ENCODE measurements around the gene PSMD3. TPM values are rescaled to one million over a fixed set of nuclear protein-coding genes. Genes with fewer than 3 reads are reported as not detected.

PSMD3 gene
- total RNA-seq, 2 experiments from 2014 or later = 90.3 to 92.2 TPM

- Mint-ChIP-seq H3K27ac (peak overlapping the region; percentile 7), H3K4me3 (no peak overlapping the region), H3K27me3 (no peaks in the 10 kb centered on the region), H3K9me3 (no peaks in the 10 kb centered on the region), H3K36me3 (ENCODE audit: low read depth) (peaks cover 44% of the 10 kb centered on the region), H3K4me1 (peaks cover 17% of the 10 kb centered on the region)
- ChIA-PET POLR2A (interaction anchor here (0.9 to 1.4 kb wide), 2 partner anchors 8 to 102 kb away, joined by 3 read pairs; no protein-coding TSS in a partner anchor), CTCF (interaction anchor here (1.2 kb wide), 1 partner anchor 92 kb away, joined by 3 read pairs; no protein-coding TSS in a partner anchor)
- DNase-seq = no peak
These were observed 40.9 kb downstream of the PSMD3 start for GRCh38 chr17:40021451-40021971.

- ChIA-PET CTCF (no interaction called here), POLR2A (interaction anchor here (0.9 kb wide), 1 partner anchor 9 kb away, joined by 3 read pairs; no protein-coding TSS in a partner anchor)
- Mint-ChIP-seq H3K4me3 (no peak overlapping the region), H3K27me3 (no peaks in the 10 kb centered on the region), H3K9me3 (no peaks in the 10 kb centered on the region), H3K27ac (no peak overlapping the region), H3K4me1 (peaks cover 25% of the 10 kb centered on the region), H3K36me3 (ENCODE audit: low read depth) (peaks cover 51% of the 10 kb centered on the region)
- no peak for DNase-seq
These were observed 41.9 kb downstream of the PSMD3 start for GRCh38 chr17:40022497-40022896.

- CTCF ChIA-PET = interaction anchor here (5.2 kb wide), 1 partner anchor 8 kb away, joined by 88 read pairs; the partner anchor contains the start of gene CSF3
- POLR2A ChIA-PET = no interaction called here
- Mint-ChIP-seq H3K9me3 (no peaks in the 10 kb centered on the region), H3K27me3 (no peaks in the 10 kb centered on the region), H3K4me1 (peaks cover 25% of the 10 kb centered on the region), H3K36me3 (ENCODE audit: low read depth) (peaks cover 53% of the 10 kb centered on the region), H3K27ac (no peak overlapping the region), H3K4me3 (no peak overlapping the region)
- DNase-seq = no peak
These were observed 42.4 kb downstream of the PSMD3 start for GRCh38 chr17:40022961-40023541.

- no peaks in the 10 kb centered on the region for H3K27me3 Mint-ChIP-seq
- H3K9me3 Mint-ChIP-seq = no peaks in the 10 kb centered on the region
- DNase-seq = no peak
- H3K4me1 Mint-ChIP-seq = peaks cover 25% of the 10 kb centered on the region
- no peak overlapping the region for H3K4me3 Mint-ChIP-seq
- ChIA-PET CTCF (interaction anchor here (5.2 kb wide), 1 partner anchor 9 kb away, joined by 88 read pairs; the partner anchor contains the start of gene CSF3), POLR2A (no interaction called here)
- no peak overlapping the region for H3K27ac Mint-ChIP-seq
- peaks cover 57% of the 10 kb centered on the region for H3K36me3 Mint-ChIP-seq (ENCODE audit: low read depth)
These were observed 43.1 kb downstream of the PSMD3 start for GRCh38 chr17:40023590-40024292.

- CTCF ChIA-PET = interaction anchor here (0.9 to 5.2 kb wide), 6 partner anchors 10 to 143 kb away, joined by 4 to 88 read pairs (median 17); partner anchors contain the start of genes CSF3 and MED24
- no peak for DNase-seq
- H3K9me3 Mint-ChIP-seq = no peaks in the 10 kb centered on the region
- H3K4me3 Mint-ChIP-seq = no peak overlapping the region
- POLR2A ChIA-PET = interaction anchor here (1.5 kb wide), 1 partner anchor 29 kb away, joined by 4 read pairs; no protein-coding TSS in a partner anchor
- no peaks in the 10 kb centered on the region for H3K27me3 Mint-ChIP-seq
- H3K4me1 Mint-ChIP-seq = peaks cover 25% of the 10 kb centered on the region
- H3K36me3 Mint-ChIP-seq (ENCODE audit: low read depth) = peaks cover 59% of the 10 kb centered on the region
- peak overlapping the region; percentile 69 for H3K27ac Mint-ChIP-seq
These were observed 44.3 kb downstream of the PSMD3 start for GRCh38 chr17:40024901-40025300.

GRCh38 chr17:40025559-40025958, 45.0 kb downstream of the PSMD3 start:
- H3K36me3 Mint-ChIP-seq (ENCODE audit: low read depth) = peaks cover 55% of the 10 kb centered on the region
- peaks cover 25% of the 10 kb centered on the region for H3K4me1 Mint-ChIP-seq
- peak overlapping the region; percentile 69 for H3K27ac Mint-ChIP-seq
- no peaks in the 10 kb centered on the region for H3K27me3 Mint-ChIP-seq
- H3K4me3 Mint-ChIP-seq = no peak overlapping the region
- no peaks in the 10 kb centered on the region for H3K9me3 Mint-ChIP-seq
- no peak for DNase-seq
- POLR2A ChIA-PET = interaction anchor here (1.4 to 1.6 kb wide), 4 partner anchors 10 to 60 kb away, joined by 3 to 4 read pairs (median 4); partner anchors contain the start of gene CSF3
- CTCF ChIA-PET = interaction anchor here (0.5 to 5.2 kb wide), 14 partner anchors 11 to 258 kb away, joined by 3 to 88 read pairs (median 8); partner anchors contain the start of genes CSF3 and MED24

GRCh38 chr17:40025991-40026815, 45.6 kb downstream of the PSMD3 start:
- CTCF ChIA-PET = interaction anchor here (0.5 to 5.2 kb wide), 22 partner anchors 11 to 404 kb away, joined by 3 to 88 read pairs (median 5); partner anchors contain the start of genes CSF3 and MED24
- Mint-ChIP-seq H3K4me3 (no peak overlapping the region), H3K27me3 (no peaks in the 10 kb centered on the region), H3K9me3 (no peaks in the 10 kb centered on the region), H3K36me3 (ENCODE audit: low read depth) (peaks cover 57% of the 10 kb centered on the region), H3K27ac (peak overlapping the region; percentile 69), H3K4me1 (peaks cover 25% of the 10 kb centered on the region)
- POLR2A ChIA-PET = interaction anchor here (1.1 to 1.6 kb wide), 7 partner anchors 9 to 81 kb away, joined by 3 to 5 read pairs (median 4); partner anchors contain the start of gene CSF3
- peak; percentile 59 for DNase-seq

- no peak overlapping the region for H3K27ac Mint-ChIP-seq
- H3K27me3 Mint-ChIP-seq = no peaks in the 10 kb centered on the region
- peaks cover 25% of the 10 kb centered on the region for H3K4me1 Mint-ChIP-seq
- H3K36me3 Mint-ChIP-seq (ENCODE audit: low read depth) = peaks cover 52% of the 10 kb centered on the region
- DNase-seq = peak; percentile 81
- ChIA-PET CTCF (interaction anchor here (0.7 to 5.2 kb wide), 37 partner anchors 11 to 405 kb away, joined by 3 to 88 read pairs (median 5); partner anchors contain the start of genes CSF3, MED24, NR1D1 and PSMD3), POLR2A (interaction anchor here (1.1 to 1.6 kb wide), 6 partner anchors 8 to 80 kb away, joined by 3 to 5 read pairs (median 4); partner anchors contain the start of gene CSF3)
- no peak overlapping the region for H3K4me3 Mint-ChIP-seq
- H3K9me3 Mint-ChIP-seq = no peaks in the 10 kb centered on the region
These were observed 46.4 kb downstream of the PSMD3 start for GRCh38 chr17:40026816-40027613.

GRCh38 chr17:40027614-40028012, 47.0 kb downstream of the PSMD3 start:
- Mint-ChIP-seq H3K27me3 (no peaks in the 10 kb centered on the region), H3K4me3 (no peak overlapping the region), H3K36me3 (ENCODE audit: low read depth) (peaks cover 54% of the 10 kb centered on the region), H3K9me3 (no peaks in the 10 kb centered on the region), H3K4me1 (peaks cover 25% of the 10 kb centered on the region), H3K27ac (no peak overlapping the region)
- ChIA-PET POLR2A (interaction anchor here (0.7 to 1.1 kb wide), 2 partner anchors 80 to 298 kb away, joined by 3 read pairs; no protein-coding TSS in a partner anchor), CTCF (interaction anchor here (0.8 to 5.2 kb wide), 26 partner anchors 10 to 406 kb away, joined by 3 to 88 read pairs (median 5); partner anchors contain the start of genes CSF3, MED24, NR1D1 and PSMD3)
- no peak for DNase-seq

GRCh38 chr17:40028595-40028994, 48.0 kb downstream of the PSMD3 start:
- H3K4me1 Mint-ChIP-seq = peaks cover 25% of the 10 kb centered on the region
- no peak overlapping the region for H3K4me3 Mint-ChIP-seq
- POLR2A ChIA-PET = no interaction called here
- H3K9me3 Mint-ChIP-seq = no peaks in the 10 kb centered on the region
- CTCF ChIA-PET = interaction anchor here (0.5 to 4.0 kb wide), 5 partner anchors 47 to 81 kb away, joined by 4 to 18 read pairs (median 5); partner anchors contain the start of gene PSMD3
- no peaks in the 10 kb centered on the region for H3K27me3 Mint-ChIP-seq
- no peak for DNase-seq
- peaks cover 56% of the 10 kb centered on the region for H3K36me3 Mint-ChIP-seq (ENCODE audit: low read depth)
- H3K27ac Mint-ChIP-seq = no peak overlapping the region

- CTCF ChIA-PET = interaction anchor here (1.1 to 1.7 kb wide), 2 partner anchors 18 to 54 kb away, joined by 3 to 4 read pairs; no protein-coding TSS in a partner anchor
- Mint-ChIP-seq H3K36me3 (ENCODE audit: low read depth) (peaks cover 43% of the 10 kb centered on the region), H3K4me3 (no peak overlapping the region), H3K27ac (no peak overlapping the region), H3K27me3 (no peaks in the 10 kb centered on the region), H3K4me1 (peaks cover 5% of the 10 kb centered on the region), H3K9me3 (no peaks in the 10 kb centered on the region)
- POLR2A ChIA-PET = interaction anchor here (0.9 kb wide), 1 partner anchor 23 kb away, joined by 3 read pairs; the partner anchor contains the start of gene MED24
- no peak for DNase-seq
These were observed 51.1 kb downstream of the PSMD3 start for GRCh38 chr17:40031706-40032105.

Data from activated CD4-positive, alpha-beta memory T cell treated with anti-CD3 and anti-CD28 coated beads, Interleukin-2, amount 10 ng/mL, durations not matched to agents 7 days and 5 days (primary cell).